Measurements from ENCODE around the gene NBPF1. TPM values are rescaled to one million over a fixed set of nuclear protein-coding genes. Genes with fewer than 3 reads are reported as not detected.
"Not testable (repeated sequence)": the region's sequence is repeated elsewhere in the genome, so short reads cannot be mapped to it uniquely, and the experiment has no call there.

The NBPF1 gene
- total RNA-seq, 2 experiments from 2014 or later: 5.8 to 6.2 TPM

DNA sequence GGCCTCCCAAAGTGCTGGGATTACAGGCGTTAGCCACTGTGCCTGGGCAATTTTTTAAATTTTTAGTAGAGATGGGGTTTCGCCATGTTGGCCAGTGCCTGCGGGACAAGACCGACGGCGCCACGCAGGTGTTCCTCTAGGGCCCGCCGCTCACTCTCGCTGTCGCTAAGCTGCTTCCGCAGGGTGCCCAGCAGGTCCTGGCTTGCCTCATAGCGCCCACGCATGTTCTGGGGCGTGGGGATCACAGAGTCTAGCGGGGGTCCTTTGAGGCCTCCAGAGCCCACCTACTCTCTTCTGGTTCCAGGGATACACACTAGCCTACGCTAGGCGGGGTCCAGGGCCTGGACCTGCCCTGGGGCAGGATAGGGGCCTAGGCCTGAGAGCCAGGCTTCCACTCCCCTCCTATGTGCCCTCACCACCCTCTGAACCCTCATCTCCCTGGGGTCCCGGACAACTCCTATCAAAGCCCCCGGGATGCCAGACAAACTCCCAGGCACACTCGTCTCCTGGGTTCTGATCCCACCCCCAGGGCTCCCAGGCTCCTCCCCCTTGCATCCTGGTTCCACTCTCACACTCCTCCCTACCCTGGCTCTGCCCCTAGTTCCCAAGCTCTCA is 16.7 kb upstream of the NBPF1 start:
- intact Hi-C loops (cut with DNase I, micrococcal nuclease): loop anchor here (10.0 kb wide), 2 partner anchors 75 to 85 kb away; no protein-coding TSS in a partner anchor
- POLR2A ChIA-PET; ATAC-seq; H3K27me3 Mint-ChIP-seq; CTCF ChIA-PET; H3K4me1 Mint-ChIP-seq; DNase-seq; H3K4me3 Mint-ChIP-seq; H3K27ac Mint-ChIP-seq; H3K9me3 Mint-ChIP-seq (ENCODE audit: low read depth): not testable (repeated sequence)
- H3K36me3 Mint-ChIP-seq (ENCODE audit: low read depth): peaks cover 60% of the 10 kb centered on the region

DNA sequence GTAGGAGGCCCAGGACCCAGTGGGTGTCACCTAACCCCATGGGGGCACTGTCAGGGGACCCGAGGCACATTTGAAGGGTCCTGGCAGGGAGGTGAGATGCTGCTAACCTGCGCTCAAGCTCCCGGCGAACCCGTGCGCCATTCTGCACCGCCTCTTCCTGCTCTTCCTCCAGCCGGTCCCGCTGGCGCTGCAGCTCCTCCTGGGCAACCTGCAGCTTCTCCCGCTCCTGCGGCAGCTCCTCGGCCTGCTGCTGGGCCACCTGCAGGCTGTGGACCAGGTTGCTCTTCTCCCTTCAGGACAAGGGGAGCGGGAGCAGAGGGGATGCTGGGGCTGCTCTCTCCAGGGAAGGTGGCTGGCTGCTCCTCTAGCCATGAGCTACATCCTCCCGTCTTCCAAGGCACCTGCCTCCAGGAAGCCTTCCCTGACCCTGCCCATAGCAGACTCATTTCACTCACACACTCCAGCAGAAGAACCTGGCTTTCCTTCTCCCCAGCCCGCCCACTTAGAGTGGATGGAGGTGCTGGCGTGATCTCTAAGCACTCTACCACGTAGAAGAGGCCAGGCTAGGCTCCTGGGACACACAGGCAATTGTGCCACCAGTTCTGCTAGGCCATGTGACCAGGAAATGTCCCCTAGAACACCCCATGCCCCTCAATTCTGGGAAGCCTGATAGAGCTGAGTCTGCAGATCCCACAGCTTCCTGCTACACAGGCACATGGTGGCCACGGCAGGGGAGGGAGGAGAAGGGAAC is 15.2 kb upstream of the NBPF1 start:
- H3K27me3 Mint-ChIP-seq: no peaks in the 10 kb centered on the region
- ChIA-PET CTCF (interaction anchor here (0.9 to 1.5 kb wide), 2 partner anchors 12 to 17 kb away, joined by 3 to 8 read pairs; no protein-coding TSS in a partner anchor), POLR2A (no interaction called here)

DNA sequence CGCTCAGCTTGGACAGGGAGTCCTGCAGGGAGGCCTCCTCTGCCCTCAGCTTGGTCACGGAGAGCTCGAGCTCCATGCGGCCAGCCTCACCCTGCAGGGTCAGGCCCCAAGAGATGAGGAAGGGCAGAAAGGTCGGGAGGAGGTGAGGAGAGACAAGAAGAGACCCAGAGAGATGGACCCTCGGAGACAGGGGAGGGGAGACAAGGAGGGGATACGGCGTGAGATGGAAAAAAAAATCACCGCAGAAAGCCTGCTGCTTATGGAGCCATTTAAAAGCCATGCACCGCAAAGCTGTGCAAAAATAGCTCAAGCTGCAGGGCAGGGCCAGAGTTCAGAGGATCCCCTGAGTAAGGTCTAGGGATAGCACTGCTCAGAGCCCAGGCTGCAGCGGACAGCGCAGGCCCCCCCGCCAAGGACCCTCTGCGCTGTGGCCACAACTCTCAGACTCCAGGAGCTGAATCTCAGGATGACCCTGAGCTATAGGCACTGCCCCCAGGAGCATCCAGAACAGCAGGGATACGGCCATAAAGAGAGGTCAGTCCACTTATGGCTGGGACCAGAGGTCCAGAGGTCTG is 13.1 kb upstream of the NBPF1 start:
- CTCF ChIA-PET: interaction anchor here (0.9 to 2.4 kb wide), 5 partner anchors 9 to 101 kb away, joined by 3 to 32 read pairs (median 9); no protein-coding TSS in a partner anchor
- H3K9me3 Mint-ChIP-seq (ENCODE audit: low read depth); intact Hi-C loops (cut with DNase I, micrococcal nuclease); H3K4me1 Mint-ChIP-seq; DNase-seq; H3K27ac Mint-ChIP-seq; H3K4me3 Mint-ChIP-seq; H3K27me3 Mint-ChIP-seq; ATAC-seq: not testable (repeated sequence)
- H3K36me3 Mint-ChIP-seq (ENCODE audit: low read depth): peaks cover 45% of the 10 kb centered on the region
- POLR2A ChIA-PET: interaction anchor here (1.1 kb wide), 1 partner anchor 17 kb away, joined by 3 read pairs; no protein-coding TSS in a partner anchor

More for the DNA sequence above, 15.2 kb upstream of the NBPF1 start:
- Mint-ChIP-seq H3K27ac (no peak overlapping the region), H3K4me1 (no peaks in the 10 kb centered on the region), H3K4me3 (no peak overlapping the region), H3K9me3 (ENCODE audit: low read depth) (no peaks in the 10 kb centered on the region), H3K36me3 (ENCODE audit: low read depth) (peaks cover 54% of the 10 kb centered on the region)
- DNase-seq: peak; percentile 26
- intact Hi-C loops (cut with DNase I, micrococcal nuclease): no loop called here
- no peak for ATAC-seq

DNA sequence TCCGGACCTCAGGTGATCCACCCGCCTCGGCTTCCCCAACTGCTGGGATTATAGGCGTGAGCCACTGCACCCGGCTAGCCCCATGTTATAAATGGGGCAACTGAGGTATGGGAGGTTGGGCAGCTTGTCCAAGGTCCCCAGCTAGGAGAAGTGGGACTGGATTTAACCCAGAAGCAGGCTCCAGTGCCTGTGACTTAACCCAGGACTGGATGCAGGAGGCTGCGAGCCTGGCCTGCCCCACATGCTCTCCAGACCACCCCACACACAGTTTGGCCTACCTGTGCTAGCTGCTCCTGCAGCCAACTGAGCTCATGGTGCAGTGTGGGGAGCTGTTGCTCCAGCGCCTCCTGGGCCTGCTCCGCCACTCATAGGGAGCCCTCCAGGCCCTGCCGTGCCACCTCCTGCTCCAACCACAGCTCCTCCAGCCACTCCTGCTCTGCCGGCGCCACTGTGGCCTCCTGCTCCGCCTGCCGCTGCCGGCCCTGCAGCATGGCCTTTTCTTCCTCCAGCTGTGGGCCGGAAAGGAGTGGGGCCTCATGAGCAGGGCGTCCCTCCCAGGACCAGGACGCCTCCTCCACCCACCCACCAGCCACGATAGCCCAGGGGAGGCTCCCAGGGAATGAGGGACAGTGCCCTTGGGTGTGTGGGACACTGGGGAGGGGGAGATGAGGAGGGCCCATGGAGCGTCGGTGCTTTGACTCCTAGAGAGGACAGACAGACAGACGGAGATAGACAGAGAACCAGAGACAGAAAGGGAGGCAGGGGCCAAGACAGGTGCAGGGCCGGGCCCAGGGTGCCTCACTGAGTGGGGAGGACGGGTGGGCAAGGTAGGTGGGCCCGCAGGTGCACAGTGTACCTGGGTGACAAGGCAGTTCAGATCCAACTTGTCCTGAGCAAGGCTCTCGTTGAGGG is 12.4 kb upstream of the NBPF1 start:
- ATAC-seq (no peak), DNase-seq (no peak)
- intact Hi-C loops (cut with DNase I, micrococcal nuclease): no loop called here
- no peak overlapping the region for H3K4me3 Mint-ChIP-seq
- no peaks in the 10 kb centered on the region for H3K27me3 Mint-ChIP-seq
- ChIA-PET CTCF (interaction anchor here (0.9 to 2.4 kb wide), 8 partner anchors 10 to 326 kb away, joined by 3 to 32 read pairs (median 8); partner anchors contain the start of gene NBPF1), POLR2A (interaction anchor here (0.7 to 1.1 kb wide), 2 partner anchors 16 to 271 kb away, joined by 3 to 4 read pairs; no protein-coding TSS in a partner anchor)
- no peaks in the 10 kb centered on the region for H3K4me1 Mint-ChIP-seq
- no peak overlapping the region for H3K27ac Mint-ChIP-seq
- peaks cover 42% of the 10 kb centered on the region for H3K36me3 Mint-ChIP-seq (ENCODE audit: low read depth)
- no peaks in the 10 kb centered on the region for H3K9me3 Mint-ChIP-seq (ENCODE audit: low read depth)

DNA sequence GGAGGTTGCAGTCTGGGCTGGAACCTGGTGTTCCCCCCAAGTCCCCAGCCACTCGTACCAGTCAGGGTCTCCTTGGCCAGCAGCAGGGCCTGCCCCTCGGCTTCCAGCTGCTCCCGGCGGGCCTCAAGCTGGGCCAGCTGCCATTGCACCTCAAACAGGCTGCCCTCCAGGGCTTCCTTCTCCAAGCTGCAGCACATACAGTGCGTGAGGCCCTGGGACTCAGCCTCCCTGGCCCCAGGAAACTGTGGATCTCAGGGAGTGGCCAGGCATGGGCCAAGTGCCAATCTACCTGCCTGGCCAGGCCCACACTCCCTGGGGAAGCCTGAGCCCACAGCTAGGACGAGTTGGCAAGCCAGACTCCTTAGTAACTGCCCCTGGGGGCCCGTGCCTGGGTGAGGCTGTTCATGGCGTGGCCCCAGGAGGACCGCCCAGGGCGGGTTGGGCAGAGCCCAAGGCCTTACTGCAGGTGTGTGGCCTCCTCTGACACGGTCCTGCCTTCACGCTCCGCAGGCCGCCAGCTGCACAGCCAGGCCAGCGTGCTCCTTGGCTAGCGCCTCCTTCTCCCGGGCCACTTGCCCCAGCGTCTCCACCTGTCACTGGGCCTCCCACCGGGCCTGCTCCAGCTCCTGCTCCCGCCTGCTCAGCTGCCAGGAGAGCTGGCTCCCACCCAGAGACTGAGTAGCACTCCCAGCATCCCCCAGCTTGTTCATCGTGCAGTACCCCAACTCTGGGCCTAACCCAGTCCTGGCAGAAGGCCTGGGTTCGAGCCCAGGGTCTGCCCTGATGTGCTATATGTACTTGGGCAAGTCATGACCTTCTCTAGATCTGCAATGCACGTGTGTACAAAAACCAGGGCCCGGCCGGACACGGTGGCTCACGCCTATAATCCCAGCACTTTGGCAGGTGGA is 10.7 kb upstream of the NBPF1 start:
- peaks cover 29% of the 10 kb centered on the region for H3K36me3 Mint-ChIP-seq (ENCODE audit: low read depth)
- H3K4me1 Mint-ChIP-seq; H3K27ac Mint-ChIP-seq; POLR2A ChIA-PET; H3K4me3 Mint-ChIP-seq; ATAC-seq; DNase-seq; H3K27me3 Mint-ChIP-seq; H3K9me3 Mint-ChIP-seq (ENCODE audit: low read depth): not testable (repeated sequence)
- CTCF ChIA-PET: interaction anchor here (0.6 to 2.4 kb wide), 11 partner anchors 8 to 328 kb away, joined by 3 to 32 read pairs (median 5); partner anchors contain the start of gene NBPF1
- intact Hi-C loops (cut with DNase I, micrococcal nuclease): loop anchor here in 1 of 2 experiments (5.0 kb wide), 1 partner anchor 182 kb away; the partner anchor contains the start of gene NECAP2

DNA sequence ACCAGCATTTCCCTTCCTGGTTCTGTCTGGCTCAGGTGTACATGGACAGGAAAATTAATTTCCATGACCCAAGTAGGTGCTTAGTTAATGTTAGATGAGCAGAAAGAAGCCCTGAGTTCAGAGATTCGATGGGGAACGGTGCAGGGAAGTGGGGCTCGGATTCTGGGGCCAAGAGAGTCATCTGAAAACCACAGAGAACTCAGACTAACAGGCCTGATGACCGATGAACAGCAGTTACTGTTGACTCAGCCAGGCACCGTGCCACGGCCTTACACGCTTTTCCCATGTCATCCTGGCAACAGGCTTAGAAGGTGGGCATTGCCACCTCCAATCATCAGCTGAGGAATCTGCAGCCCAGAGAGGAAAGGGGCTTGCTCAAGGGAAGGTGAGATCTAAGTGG is 10.0 kb upstream of the NBPF1 start:
- intact Hi-C loops (cut with DNase I, micrococcal nuclease): loop anchor here in 1 of 2 experiments (5.0 kb wide), 1 partner anchor 181 kb away; the partner anchor contains the start of gene NECAP2
- not testable (repeated sequence) for ATAC-seq

DNA sequence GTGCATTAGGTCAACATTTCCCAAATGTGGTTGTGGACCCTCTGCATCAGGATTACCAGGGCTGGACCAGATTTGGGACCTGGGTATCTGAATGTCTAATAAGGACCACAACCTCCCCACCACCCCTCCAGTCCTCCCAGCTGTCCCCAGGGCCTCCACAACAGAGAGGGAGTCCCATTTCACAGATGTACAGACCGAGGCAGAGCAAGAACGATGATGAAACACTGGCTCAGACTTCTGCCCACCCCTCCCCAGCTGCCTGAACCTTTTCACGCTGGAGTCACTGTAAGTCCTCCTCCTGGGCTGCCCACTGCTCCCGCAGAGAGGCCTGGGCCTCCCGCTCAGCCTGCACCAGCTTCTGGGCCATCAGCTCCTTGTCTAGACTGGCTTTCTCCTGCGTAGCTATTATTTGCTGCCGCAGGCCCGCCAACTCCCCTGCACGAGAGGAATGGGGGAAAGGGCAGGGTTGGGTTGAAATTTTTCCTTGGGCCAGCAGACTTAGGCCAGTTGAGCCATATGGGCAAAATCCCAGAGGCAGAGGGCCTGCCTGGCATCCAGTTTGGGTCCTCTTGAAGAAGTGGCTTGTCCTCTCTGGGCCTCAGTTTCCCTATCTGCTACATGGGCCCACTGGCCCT is 8.4 kb upstream of the NBPF1 start:
- H3K4me3 Mint-ChIP-seq; H3K36me3 Mint-ChIP-seq (ENCODE audit: low read depth); H3K27ac Mint-ChIP-seq; H3K4me1 Mint-ChIP-seq; H3K27me3 Mint-ChIP-seq; ATAC-seq; H3K9me3 Mint-ChIP-seq (ENCODE audit: low read depth): not testable (repeated sequence)
- ChIA-PET POLR2A (interaction anchor here (1.3 to 1.4 kb wide), 2 partner anchors 284 to 330 kb away, joined by 4 to 6 read pairs; no protein-coding TSS in a partner anchor), CTCF (interaction anchor here (0.6 to 3.6 kb wide), 14 partner anchors 9 to 540 kb away, joined by 3 to 31 read pairs (median 7); partner anchors contain the start of gene NBPF1)
- peak; percentile 18 for DNase-seq
- intact Hi-C loops (cut with DNase I, micrococcal nuclease): loop anchor here (1.0 to 5.0 kb wide), 3 partner anchors 12 to 330 kb away; partner anchors contain the start of gene NECAP2 (in 1 of the 2)

More for the DNA sequence above, 10.0 kb upstream of the NBPF1 start:
- H3K4me1 Mint-ChIP-seq; H3K27me3 Mint-ChIP-seq; POLR2A ChIA-PET; H3K27ac Mint-ChIP-seq; H3K9me3 Mint-ChIP-seq (ENCODE audit: low read depth); H3K4me3 Mint-ChIP-seq: not testable (repeated sequence)
- H3K36me3 Mint-ChIP-seq (ENCODE audit: low read depth): peaks cover 22% of the 10 kb centered on the region
- CTCF ChIA-PET: interaction anchor here (1.5 to 3.6 kb wide), 3 partner anchors 10 to 541 kb away, joined by 4 to 31 read pairs (median 9); partner anchors contain the start of gene NBPF1
- peak; percentile 13 for DNase-seq

DNA sequence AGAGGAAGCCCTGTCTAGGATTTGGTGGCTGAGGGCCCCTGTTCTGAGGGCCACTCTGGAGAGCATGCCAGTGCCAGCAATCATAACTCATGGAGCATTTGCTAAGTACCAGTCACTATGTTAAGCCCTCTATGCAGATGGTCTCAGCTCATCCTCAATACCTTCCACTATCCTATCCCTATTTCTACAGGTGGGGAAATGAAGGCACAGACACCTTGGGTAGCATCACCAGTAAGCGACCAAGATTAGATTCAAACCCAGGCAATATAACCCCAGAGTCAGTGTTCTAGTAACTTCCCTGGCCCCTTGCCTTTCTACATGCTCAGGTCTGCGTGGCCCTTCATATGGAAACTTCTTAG is 7.9 kb upstream of the NBPF1 start:
- intact Hi-C loops (cut with DNase I, micrococcal nuclease): loop anchor here (1.0 to 5.0 kb wide), 3 partner anchors 12 to 330 kb away; partner anchors contain the start of gene NECAP2 (in 1 of the 2)
- H3K4me1 Mint-ChIP-seq: no peaks in the 10 kb centered on the region
- no peaks in the 10 kb centered on the region for H3K9me3 Mint-ChIP-seq (ENCODE audit: low read depth)
- peaks cover 7% of the 10 kb centered on the region for H3K36me3 Mint-ChIP-seq (ENCODE audit: low read depth)
- CTCF ChIA-PET: interaction anchor here (0.6 to 3.6 kb wide), 20 partner anchors 8 to 524 kb away, joined by 3 to 31 read pairs (median 6); partner anchors contain the start of gene NBPF1
- H3K4me3 Mint-ChIP-seq: no peak overlapping the region
- POLR2A ChIA-PET: interaction anchor here (1.0 to 1.4 kb wide), 4 partner anchors 9 to 330 kb away, joined by 3 to 6 read pairs (median 5); no protein-coding TSS in a partner anchor
- H3K27me3 Mint-ChIP-seq: no peaks in the 10 kb centered on the region
- DNase-seq (no peak), ATAC-seq (no peak)
- no peak overlapping the region for H3K27ac Mint-ChIP-seq

DNA sequence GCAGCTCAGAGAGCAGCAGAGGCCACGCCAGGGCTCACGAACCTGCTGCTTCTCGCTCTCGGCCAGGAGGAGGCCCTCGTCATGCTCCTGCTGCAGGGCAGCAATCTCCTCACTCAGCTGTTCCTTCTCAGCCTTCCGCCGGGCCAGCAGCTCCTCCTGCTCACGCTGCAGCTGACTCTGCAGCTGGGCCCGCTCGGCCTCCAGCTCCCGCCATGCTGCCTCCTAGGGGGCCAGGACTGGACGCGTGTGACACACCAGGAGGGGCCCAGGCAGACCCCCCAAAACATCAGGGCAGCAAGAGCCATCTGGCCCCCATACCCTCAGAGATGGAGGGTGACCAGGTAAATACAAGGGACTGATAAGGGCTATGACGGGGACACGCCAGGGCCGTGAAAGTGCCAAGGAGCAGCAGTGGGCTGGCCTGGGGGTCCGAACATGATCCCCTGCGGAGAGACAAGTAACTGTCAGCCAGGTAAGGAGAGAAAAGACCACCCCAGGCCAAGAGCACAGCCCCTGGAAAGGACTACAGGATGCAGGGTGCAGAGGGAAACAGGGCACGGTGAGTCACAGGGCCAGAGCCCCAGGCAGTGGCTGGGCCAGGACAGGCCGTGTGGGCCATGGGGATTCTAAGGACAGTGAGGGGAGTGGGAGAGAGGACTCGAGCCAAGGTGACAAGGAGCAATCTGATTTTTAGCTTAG is 6.6 kb upstream of the NBPF1 start:
- not testable (repeated sequence) for H3K36me3 Mint-ChIP-seq (ENCODE audit: low read depth); H3K27me3 Mint-ChIP-seq; H3K9me3 Mint-ChIP-seq (ENCODE audit: low read depth); H3K4me3 Mint-ChIP-seq; H3K27ac Mint-ChIP-seq; H3K4me1 Mint-ChIP-seq; ATAC-seq
- intact Hi-C loops (cut with DNase I, micrococcal nuclease): loop anchor here in 1 of 2 experiments (5.0 kb wide), 1 partner anchor 178 kb away; the partner anchor contains the start of gene NECAP2
- ChIA-PET POLR2A (interaction anchor here (1.2 kb wide), 1 partner anchor 7 kb away, joined by 6 read pairs; no protein-coding TSS in a partner anchor), CTCF (interaction anchor here (0.7 to 3.6 kb wide), 11 partner anchors 7 to 300 kb away, joined by 3 to 31 read pairs (median 6); partner anchors contain the start of gene NBPF1)
- peak; percentile 24 for DNase-seq
